ENCODE measurements around the gene VRK2. TPM values are rescaled to one million over a fixed set of nuclear protein-coding genes. Genes with fewer than 3 reads are reported as not detected.
"Not testable (repeated sequence)": the region's sequence is repeated elsewhere in the genome, so short reads cannot be mapped to it uniquely, and the experiment has no call there.

The VRK2 gene
- total RNA-seq, 1 donor from 2014 or later = 11.2 TPM

DNA sequence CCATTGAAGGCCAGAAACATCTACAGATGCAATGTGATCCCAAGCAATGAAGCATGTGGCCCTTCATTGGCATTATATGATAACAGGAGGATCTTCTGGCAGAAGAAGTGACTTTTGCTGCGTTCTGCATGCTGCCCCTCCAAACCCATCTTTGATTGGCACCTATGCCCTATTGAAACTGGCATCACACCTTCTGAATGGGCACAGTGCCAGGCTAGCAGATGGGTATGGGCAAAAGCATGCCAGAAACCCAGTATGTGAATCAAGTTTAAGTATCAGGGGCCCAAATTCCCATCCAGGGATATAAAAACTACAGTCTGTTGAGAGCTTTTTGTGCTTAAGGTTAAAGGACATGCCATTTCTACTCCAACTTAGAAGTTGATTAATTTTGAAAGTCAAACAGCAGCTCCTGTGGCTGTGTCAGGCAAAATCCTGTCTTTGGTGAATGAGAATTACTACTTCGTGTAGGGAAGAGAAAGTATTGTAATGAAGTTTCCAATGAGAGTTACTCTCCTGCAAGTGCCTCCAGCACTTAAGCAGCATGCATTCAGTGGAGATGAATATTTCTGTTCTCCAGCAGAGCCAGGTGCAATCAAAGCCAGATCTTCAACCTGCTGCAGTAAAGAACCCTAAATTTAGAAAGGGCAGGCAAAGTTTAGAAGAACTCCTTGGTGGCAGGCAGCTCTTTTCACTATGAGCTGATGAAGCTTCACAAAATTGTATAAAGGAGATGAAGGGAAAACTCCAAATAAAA is 8.6 kb downstream of the VRK2 start:
- no peak for DNase-seq

DNA sequence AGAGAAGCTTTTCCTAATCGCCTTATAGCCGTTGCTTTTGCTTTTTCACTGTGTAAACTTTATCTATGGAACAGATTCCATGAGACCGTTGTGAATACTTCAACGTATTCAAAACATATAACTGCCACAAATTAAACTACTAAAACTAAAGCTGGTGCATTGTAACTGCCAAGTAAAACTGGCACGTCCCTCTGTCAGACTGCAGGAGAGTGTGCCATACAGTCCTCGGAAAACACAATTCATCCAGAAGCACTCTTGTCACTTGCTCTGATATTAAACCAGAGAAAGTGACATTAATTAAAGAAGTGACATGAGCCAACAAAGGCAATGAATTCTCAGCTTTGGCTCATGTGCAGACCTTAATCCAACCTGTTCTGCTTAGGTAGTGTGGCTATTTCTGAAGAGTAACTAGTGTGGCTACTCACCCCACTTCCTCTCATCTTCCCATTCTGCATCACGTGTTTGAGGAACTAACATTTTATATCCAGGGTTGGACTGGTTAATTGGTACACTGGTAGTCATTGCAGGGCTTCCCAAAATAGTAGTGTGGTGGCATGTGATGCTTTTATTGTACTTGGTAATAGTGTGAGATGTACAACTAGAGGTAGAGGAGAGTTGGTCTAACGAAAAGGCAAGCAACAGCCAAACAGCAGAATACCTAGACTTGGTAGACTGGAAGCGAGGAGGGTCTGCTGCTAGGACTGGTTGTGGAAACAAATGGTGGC is 9.7 kb downstream of the VRK2 start:
- DNase-seq = no peak

DNA sequence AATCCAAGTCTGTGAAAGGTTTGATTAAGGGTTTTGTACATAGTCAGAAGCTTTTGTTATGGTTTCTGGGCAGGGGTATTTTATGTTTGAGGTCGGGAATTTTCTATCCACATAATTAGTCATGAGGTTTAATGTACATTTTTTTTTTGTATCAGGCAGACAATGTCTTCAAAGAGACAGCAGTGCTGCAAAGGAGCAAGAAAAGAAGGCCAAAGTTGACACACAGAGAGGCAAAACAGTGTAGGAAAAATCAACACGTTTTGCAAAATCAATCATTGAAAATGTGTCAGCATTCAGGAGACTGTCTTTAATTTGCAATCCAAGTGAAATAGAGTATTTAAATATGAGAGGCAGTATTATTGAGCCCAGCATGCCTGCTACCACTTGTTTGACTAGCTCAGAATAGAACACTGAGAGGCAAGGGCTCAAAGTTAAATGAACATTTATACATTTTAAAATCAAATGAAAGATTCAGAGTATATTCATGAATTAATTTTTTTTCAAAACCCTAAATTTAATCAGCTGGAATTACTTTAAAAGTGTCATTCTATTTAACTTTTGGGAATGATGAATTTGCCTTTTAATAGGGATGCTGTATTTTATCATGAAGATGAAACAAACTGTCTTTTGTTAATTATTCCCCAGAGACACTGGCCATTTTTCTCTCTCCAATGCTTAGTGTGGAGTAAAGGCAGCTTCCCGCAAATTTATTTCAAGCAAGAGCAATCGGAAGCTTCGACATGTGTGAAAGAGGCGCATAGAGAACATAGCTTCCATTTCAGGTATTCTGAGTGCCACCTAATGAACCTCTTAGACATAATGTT is 11.3 kb downstream of the VRK2 start:
- no peak for DNase-seq

- no peak for DNase-seq
These were observed 17.0 kb downstream of the VRK2 start for GRCh38 chr2:58063641-58064040.

DNA sequence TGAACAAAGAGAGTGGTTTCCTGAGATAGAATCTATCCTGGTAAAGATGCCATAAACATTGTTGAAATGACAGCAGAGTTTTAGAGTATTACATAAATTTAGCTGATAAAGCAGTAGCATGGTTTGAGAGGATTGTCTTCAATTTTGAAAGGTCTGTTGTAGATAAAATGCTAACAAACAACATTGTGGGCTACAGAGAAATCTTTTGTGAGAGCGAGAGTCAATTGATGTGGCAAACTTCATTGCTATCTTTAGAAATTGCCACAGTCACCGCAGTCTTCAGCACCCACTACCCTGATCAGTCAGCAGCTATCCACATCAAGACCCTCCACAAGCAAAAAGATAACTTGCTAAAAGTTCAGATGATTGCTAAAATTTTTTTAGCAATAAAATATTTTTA is 17.5 kb downstream of the VRK2 start:
- no peak for DNase-seq

GRCh38 chr2:58065248-58065647 is 18.6 kb downstream of the VRK2 start:
- DNase-seq = no peak

- DNase-seq = no peak
These were observed 20.4 kb downstream of the VRK2 start for GRCh38 chr2:58067001-58067400.

GRCh38 chr2:58070765-58071164 is 24.2 kb downstream of the VRK2 start:
- DNase-seq = no peak

DNA sequence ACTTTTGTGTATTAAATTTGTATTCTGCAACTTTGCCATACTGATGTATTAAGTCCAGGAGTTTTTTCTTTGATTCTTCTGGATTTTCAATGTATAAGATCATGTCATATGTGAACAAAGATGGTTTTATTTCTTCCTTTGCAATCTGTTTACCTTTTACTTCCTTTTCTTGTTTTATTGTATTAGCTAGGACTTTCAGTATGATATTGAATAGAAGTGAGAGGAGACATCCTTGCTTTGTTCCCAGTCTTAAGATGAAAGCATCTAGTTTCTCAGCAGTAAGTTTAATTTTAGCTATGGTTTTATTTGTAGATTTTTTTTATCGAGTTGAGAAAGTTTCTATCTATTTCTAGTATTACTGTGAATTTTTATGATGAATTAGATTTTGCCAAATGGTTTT is 25.5 kb downstream of the VRK2 start:
- DNase-seq = no peak

GRCh38 chr2:58073008-58073407 is 26.4 kb downstream of the VRK2 start:
- DNase-seq = no peak

DNA sequence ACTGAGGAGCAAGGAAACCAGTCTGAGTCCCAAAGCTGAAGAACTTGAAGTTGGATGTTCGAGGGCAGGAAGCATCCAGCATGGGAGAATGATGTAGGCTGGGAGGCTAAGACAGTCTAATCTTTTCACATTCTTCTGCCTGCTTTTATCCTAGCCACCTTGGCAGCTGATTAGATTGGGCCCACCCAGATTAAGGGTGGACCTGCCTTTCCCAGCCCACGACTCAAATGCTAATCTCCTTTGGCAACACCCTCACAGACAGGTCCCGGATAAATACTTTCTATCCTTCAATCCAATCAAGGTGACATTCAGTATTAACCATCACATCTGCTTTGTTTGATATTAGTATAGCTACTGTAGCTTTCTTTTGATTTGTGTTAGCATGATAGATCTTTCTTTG is 27.1 kb downstream of the VRK2 start:
- no peak for DNase-seq

- no peak for DNase-seq
These were observed 34.4 kb downstream of the VRK2 start for GRCh38 chr2:58081000-58081399.

DNA sequence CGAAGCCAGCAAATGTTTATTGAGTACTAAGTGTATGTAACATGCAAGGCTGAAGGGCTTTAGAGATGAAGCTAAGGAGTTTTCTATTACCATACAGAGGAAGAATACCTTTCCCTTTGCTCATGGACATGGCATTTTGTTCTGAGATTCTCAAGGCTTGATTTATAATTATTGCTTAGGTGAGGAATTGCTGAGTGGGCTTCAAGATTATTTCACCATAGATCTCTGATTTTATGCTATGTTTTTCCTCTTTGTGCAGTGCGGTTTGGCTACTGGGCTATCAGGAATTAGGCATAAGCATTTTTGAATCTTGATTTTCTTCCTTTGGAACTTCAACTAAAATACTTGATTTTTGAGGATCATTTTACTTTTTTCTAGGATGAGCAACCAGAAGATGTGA is 42.5 kb downstream of the VRK2 start:
- DNase-seq = no peak

DNA sequence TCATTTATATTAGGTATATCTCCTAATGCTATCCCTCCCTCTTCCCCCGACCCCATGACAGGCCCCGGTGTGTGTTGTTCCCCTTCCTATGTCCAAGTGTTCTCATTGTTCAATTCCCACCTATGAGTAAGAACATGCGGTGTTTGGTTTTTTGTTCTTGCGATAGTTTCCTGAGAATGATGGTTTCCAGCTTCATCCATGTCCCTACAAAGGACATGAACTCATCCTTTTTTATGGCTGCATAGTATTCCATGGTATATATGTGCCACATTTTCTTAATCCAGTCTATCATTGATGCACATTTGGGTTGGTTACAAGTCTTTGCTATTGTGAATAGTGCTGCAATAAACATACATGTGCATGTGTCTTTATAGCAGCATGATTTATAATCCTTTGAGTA is 46.2 kb downstream of the VRK2 start:
- DNase-seq = not testable (repeated sequence)

DNA sequence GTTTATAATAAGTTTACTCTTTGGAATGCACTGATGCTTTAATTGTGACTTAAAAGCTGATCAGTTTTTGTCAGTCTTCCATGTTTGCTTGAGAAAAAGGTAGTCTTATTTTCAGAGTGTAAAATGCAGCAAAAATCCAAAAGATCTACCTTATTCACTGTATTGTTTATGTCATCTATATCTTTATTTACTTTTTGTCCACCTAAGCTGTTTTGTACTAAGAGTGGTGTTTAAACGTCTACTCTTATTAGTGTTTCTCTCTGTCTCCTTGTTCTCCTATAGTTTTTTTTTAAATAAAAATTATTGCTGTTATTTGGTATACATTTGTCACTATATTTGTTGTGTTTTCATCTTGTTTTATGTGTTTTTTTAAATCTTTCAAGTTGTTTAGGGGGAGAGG is 50.4 kb downstream of the VRK2 start:
- DNase-seq = no peak

DNA sequence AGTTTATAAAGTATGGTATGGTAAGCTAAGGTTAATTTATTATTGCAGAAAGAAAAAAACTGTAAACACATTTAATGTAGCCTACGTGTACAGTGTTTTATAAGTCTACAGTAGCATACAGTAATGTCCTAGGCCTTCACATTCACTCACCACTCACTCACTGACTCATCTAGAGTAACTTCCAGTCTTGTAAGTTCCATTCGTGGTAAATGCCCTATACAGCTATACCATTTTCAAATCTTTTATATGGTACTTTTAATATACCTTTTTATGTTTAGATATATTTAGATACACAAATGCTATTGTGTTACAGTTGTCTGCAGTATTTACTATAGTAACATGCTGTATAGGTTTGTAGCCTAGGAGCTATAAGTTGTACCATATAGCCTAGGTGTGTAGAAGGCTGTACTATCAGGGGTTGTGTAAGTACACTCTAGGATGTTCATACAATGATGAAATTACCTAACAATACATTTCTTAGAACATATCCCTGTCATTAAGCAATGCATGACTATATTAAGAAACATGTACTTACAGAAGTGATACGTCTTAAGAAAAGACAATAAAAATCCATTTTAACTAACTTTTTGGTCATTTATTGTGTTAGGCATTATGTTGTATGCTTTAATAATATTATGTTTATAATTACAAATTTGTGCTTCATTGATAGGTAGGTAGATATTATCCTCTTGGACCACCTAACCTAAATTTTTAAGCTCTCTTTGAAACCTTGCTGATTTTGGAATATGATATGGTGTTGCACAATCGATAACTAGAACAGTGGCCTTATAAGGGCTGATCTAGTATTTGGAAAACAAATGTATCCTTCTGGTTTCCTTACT is 51.9 kb downstream of the VRK2 start:
- DNase-seq = no peak

DNA sequence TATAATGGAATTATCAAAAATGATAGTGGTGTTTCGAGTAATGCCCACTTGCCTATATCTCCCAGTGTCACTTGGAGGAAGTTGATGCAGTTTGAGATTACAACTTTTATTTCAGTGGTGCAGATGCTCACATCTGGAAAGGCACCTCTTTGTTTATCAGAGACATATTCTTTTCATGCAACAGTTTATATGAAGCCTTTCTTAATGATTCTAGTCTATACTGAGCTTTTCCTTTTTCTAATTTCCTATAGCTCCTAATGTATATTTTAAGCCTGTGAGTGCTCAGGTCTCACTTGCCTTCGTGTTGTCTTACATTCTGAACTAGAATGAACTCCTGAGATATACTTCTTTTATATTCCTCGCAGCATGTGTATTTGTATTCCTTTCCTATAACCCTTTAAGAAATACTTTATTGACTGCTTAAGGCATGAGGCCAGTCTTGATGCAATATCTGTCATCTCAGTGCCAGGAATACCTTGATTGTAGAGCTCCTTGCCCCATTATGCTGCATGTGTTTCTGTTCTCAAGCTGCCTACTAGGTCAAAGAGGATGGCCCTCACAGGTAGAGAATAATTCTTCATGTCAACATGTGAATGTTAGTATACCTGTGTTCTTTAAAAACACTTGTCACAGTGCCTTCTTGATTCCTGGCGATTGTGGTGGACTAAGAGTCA is 52.6 kb downstream of the VRK2 start:
- no peak for DNase-seq

GRCh38 chr2:58101500-58101899 is 54.9 kb downstream of the VRK2 start:
- no peak for DNase-seq

- DNase-seq = no peak
These were observed 60.3 kb downstream of the VRK2 start for GRCh38 chr2:58106896-58107295.

GRCh38 chr2:58107803-58108710 is 61.5 kb downstream of the VRK2 start:
- DNase-seq = no peak

DNA sequence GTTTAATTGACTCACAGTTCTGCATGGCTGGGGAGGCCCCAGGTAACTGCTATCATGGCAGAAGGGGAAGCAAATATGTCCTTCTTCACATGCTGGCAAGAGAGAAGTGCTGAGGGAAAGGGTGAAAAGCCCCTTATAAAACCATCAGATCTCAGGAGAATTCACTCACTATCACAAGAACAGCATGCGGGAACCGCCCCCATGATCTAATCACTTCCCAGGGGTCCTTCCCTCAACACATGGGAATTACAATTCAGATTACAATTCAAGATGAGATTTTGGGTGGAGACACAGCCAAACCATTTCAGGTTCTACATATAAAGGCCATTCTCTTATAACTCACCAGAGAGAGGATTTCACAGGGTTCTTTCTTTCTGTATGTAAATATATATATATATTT is 62.9 kb downstream of the VRK2 start:
- no peak for DNase-seq

All from occipital lobe (tissue), 2 donors.